T-helper 1 cell treated with Interleukin-12 subunit alpha and Interleukin-12 subunit beta and Interleukin-4 antibody, amounts not matched to agents 30 μg/mL and 1 μg/mL, for 36 hours (primary cell): ENCODE data around the gene CCL1.
A peak's percentile ranks its signal among the peaks of the same experiment; 100 is the strongest.

Source experiments
- H3K27ac Mint-ChIP-seq: one replicate; pipeline ENCODE4 v1.8.0; 2021; ENCODE audit warnings: mild to moderate bottlenecking, mixed read lengths
- H3K27me3 Mint-ChIP-seq: one replicate; pipeline ENCODE4 v1.8.0; 2021; ENCODE audit warnings: low read depth, mixed read lengths
- H3K36me3 Mint-ChIP-seq: one replicate; pipeline ENCODE4 v1.8.0; 2021; ENCODE audit warnings: low read depth, mixed read lengths
- H3K4me1 Mint-ChIP-seq: one replicate; pipeline ENCODE4 v1.8.0; 2021; ENCODE audit warnings: low read depth, mixed read lengths
- H3K4me3 Mint-ChIP-seq: one replicate; pipeline ENCODE4 v1.8.0; 2021; ENCODE audit warnings: mild to moderate bottlenecking, moderate library complexity, mixed read lengths
- H3K9me3 Mint-ChIP-seq: one replicate; pipeline ENCODE4 v1.8.0; 2021; ENCODE audit warnings: mixed read lengths

The CCL1 gene

DNA sequence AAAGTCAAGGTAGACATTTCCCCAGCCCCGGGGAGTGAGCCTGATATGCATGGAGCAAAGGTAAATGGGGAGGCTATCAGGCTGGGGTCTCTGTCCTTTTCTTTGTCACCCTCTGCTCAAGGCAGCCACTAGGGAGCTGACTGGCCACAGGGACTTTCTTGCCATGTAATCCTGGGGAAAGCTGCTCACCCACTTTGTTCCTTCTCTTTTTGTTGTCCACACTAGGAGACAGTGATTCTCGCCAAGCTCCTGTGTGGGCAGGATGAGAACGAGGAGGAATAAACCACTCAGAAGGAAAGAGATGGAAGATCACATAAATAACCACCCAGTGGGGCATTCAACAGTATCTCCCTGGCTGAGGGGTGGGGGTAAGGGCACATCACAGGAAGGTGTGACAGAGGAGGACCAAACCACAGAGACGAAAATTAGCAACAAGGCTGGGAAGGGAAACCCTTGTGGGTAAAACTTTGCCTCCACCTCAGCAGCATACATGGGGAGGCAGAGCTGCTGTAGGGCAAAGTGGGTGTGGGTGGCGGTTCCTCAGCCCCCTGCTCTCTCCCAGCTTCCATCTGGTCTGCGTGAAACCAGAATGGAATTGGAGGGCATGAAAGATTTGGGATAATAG is 26.2 kb upstream of the CCL1 start:
- peak overlapping the region; percentile 1 for H3K27ac Mint-ChIP-seq
- H3K4me1 Mint-ChIP-seq: peaks cover 49% of the 10 kb centered on the region
- H3K9me3 Mint-ChIP-seq: no peaks in the 10 kb centered on the region
- peaks cover 3% of the 10 kb centered on the region for H3K36me3 Mint-ChIP-seq
- H3K27me3 Mint-ChIP-seq: peaks cover 48% of the 10 kb centered on the region
- H3K4me3 Mint-ChIP-seq: peak overlapping the region; percentile 68

DNA sequence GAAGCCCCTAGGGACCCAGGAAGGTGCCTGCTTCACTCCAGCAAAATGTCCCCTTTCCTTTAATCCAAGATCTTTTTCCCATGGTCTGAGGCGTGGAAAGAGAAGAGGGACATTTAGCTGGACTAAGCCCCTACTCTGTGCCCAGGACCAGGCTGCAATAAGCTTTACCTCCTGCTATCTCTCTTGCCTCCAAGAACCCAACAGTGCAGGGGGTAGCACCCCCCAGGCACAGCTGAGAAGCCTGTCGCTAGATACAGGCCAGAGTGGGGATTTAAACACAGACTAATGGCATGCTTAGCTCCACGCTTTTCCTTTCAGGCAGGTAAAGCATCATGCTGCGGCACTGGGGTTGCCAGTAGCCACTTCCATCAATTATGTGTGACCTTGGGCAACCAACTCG is 24.5 kb upstream of the CCL1 start:
- peaks cover 43% of the 10 kb centered on the region for H3K27me3 Mint-ChIP-seq
- no peaks in the 10 kb centered on the region for H3K9me3 Mint-ChIP-seq
- H3K4me1 Mint-ChIP-seq: peaks cover 61% of the 10 kb centered on the region
- H3K27ac Mint-ChIP-seq: no peak overlapping the region
- H3K36me3 Mint-ChIP-seq: peaks cover 3% of the 10 kb centered on the region
- peak overlapping the region; percentile 38 for H3K4me3 Mint-ChIP-seq

DNA sequence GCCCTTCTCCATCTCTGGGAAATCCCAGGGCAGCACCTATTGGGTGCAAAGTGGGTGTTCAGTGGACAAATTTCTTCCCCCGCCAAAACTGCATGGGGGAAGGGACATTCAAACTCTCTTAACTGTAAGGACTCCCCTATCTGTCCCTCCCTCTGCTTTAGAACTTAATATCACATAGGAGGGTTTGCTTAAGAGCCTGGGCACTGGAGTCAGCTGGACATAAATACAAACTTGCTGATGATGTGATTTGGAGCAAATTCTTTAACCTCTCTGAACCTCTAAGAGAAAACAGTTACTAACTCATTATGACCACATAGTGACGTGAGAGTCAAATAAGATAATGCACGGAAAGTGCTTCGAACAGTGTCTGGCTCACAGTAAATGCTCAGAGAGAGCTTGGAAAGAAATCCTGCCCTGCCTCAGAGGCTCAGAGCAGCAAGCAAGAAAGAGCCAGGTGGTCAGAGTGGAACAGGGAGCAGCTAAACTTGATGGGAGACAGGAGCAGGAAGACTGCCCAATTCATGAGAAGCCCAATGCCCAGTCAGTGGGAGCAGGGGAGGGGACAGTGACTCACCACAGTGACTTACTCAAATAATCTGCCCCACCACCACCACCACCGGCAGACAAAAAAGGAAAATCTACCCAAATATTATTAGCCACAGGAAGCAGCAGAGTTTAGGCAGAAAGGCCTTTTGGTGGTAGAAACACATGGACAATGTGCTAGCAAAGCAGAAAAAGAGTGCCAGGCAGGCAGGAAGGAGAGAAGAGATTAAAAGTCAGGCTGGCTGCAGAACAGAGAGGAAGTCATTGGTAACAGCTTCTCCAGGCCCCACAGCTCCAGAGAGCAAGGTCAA is 23.9 kb upstream of the CCL1 start:
- peaks cover 65% of the 10 kb centered on the region for H3K4me1 Mint-ChIP-seq
- peaks cover 3% of the 10 kb centered on the region for H3K36me3 Mint-ChIP-seq
- H3K4me3 Mint-ChIP-seq: peak overlapping the region; percentile 38
- H3K9me3 Mint-ChIP-seq: no peaks in the 10 kb centered on the region
- peak overlapping the region; percentile 70 for H3K27ac Mint-ChIP-seq
- H3K27me3 Mint-ChIP-seq: peaks cover 36% of the 10 kb centered on the region

DNA sequence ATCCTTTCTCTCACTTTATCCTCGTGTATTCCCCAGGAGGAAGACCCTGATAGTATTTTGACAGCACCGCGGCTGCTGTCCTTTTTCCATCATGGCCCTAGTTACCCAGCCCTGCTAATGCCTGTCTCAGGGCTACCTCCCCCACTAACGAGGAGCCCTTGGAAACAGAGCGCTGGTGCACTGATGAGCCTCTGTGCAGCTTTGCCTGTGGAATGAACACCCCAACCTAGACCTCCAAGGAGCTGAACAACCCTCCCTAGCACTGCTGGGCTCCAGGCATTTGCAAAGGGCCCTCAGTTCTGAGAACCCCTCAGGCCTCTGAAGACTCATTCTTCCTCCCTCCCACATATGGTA is 23.3 kb upstream of the CCL1 start:
- peaks cover 3% of the 10 kb centered on the region for H3K36me3 Mint-ChIP-seq
- H3K27me3 Mint-ChIP-seq: peaks cover 36% of the 10 kb centered on the region
- H3K4me1 Mint-ChIP-seq: peaks cover 62% of the 10 kb centered on the region
- H3K9me3 Mint-ChIP-seq: no peaks in the 10 kb centered on the region
- H3K4me3 Mint-ChIP-seq: no peak overlapping the region
- H3K27ac Mint-ChIP-seq: peak overlapping the region; percentile 52

DNA sequence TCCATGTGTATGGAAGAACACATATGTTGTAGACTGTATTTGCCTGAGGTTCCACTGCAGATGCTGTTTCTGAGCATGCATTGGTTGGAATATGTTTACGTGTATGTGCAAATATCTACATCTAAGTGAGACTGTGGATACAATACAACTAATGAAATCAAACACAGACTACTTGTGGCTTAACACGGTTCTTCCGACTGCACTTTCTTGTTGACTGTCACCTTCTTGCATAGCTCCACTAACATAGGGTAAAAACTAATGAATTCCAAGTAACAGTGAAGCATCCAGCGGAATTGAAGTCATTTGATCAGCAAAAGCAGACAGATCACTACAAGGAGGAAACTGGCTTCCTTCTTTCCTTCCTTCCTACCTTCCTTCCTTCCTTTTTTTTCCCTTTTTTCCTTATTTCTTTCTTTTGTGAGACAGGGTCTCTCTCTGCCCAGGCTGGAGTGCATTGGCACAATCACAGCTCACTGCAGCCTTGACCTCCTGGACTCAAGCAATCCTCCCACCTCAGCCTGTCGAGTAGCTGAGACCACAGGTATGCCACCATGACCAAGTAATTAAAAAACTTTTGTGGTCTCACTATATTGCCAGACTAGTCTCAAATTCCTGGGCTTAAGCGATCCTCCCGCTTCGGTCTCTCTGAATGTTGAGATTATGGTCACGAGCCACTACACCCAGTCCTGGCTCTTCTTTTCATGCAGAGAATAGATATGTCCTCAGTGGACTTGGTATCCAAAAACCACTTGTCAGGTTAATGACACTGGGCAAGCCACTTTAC is 22.0 kb upstream of the CCL1 start:
- H3K9me3 Mint-ChIP-seq: no peaks in the 10 kb centered on the region
- peak overlapping the region; percentile 53 for H3K27ac Mint-ChIP-seq
- no peak overlapping the region for H3K4me3 Mint-ChIP-seq
- H3K4me1 Mint-ChIP-seq: peaks cover 66% of the 10 kb centered on the region
- H3K36me3 Mint-ChIP-seq: peaks cover 3% of the 10 kb centered on the region
- peaks cover 28% of the 10 kb centered on the region for H3K27me3 Mint-ChIP-seq

DNA sequence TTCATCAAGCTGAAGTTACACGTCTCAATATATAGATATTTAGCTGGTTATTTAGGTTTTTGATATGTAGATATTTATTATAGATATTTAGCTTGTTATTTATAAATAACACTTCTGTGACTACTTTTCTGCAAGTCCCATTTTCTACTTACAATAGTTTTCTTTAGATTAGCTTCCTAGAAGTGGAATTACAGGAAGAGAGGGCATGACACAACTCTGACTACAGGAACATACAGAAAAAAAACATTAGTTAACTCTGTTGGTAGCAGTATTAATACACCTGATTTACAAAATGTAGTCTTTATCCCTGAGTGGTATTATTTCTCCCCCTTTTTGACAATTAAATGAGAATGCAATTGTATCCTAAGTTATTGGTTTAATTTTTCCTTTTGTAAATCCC is 21.2 kb upstream of the CCL1 start:
- Mint-ChIP-seq H3K27me3 (peaks cover 24% of the 10 kb centered on the region), H3K9me3 (no peaks in the 10 kb centered on the region), H3K36me3 (peaks cover 3% of the 10 kb centered on the region), H3K4me1 (peaks cover 66% of the 10 kb centered on the region), H3K27ac (no peak overlapping the region), H3K4me3 (no peak overlapping the region)

DNA sequence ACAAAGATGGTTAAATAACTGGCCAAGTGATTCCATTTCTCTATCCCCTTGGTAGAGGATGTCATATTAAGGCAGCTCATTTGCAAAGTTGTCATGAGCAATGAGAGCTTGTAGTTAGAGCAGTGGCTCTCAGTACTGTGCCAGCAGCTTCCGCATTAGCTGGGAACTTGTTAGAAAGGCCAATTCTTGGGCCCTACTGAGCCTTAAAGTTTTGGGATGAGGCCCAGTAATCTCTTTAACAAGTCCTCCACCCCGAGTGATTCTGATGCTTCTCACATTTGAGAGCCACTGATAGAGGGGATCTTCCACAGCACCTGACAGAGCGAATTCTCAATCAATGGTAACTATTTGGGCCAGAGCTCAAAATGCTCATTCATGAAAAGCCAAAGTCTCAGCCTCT is 20.2 kb upstream of the CCL1 start:
- Mint-ChIP-seq H3K4me3 (no peak overlapping the region), H3K9me3 (no peaks in the 10 kb centered on the region), H3K4me1 (peaks cover 71% of the 10 kb centered on the region), H3K27ac (peak overlapping the region; percentile 72), H3K27me3 (peaks cover 24% of the 10 kb centered on the region), H3K36me3 (peaks cover 3% of the 10 kb centered on the region)

DNA sequence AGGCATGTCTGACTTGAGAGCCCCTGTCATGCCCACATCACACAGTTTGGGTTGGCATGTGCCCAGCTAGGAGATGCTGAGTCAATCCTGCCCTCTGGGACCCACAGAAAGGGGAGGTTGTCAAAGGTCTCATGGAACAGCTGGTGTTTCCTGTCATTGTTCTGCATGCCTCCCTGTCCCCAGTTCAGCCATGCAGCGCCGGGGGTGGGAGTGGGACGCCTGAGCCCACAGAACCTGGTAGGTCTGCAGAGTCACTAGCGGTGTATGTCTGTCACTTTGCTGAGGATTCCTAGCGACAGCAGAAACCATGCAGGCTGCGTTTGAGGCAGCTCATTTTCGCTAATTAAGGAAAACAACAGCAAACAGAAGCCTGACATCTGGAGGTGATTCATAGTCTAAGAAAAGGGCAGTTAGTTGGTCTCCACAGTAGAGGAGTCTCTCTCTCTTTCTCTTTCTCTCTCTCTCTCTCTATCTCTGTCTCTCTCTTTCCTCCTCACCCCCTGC is 19.6 kb upstream of the CCL1 start:
- Mint-ChIP-seq H3K4me1 (peaks cover 70% of the 10 kb centered on the region), H3K9me3 (no peaks in the 10 kb centered on the region), H3K36me3 (peaks cover 3% of the 10 kb centered on the region), H3K27ac (peak overlapping the region; percentile 72), H3K4me3 (no peak overlapping the region), H3K27me3 (peaks cover 24% of the 10 kb centered on the region)

DNA sequence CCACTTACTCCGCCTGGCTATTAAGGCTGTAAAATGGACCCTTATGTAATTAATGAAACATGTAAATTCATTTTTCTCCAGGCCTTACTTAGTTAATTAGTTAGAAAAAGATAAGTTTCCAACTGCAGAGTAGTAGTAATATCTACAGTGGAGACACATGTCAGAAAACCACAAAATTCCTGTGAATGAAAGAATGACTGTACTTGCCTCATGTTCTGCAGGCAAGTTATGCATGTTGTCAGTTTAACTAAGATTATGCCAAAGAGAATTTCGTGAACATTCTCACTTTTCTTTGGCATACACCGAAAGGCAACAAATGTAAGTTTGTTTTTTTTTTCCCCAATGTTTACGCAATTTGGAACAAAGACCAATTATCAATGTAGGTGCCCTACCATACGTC is 16.8 kb upstream of the CCL1 start:
- peak overlapping the region; percentile 47 for H3K4me3 Mint-ChIP-seq
- H3K4me1 Mint-ChIP-seq: peaks cover 66% of the 10 kb centered on the region
- peak overlapping the region; percentile 31 for H3K27ac Mint-ChIP-seq

DNA sequence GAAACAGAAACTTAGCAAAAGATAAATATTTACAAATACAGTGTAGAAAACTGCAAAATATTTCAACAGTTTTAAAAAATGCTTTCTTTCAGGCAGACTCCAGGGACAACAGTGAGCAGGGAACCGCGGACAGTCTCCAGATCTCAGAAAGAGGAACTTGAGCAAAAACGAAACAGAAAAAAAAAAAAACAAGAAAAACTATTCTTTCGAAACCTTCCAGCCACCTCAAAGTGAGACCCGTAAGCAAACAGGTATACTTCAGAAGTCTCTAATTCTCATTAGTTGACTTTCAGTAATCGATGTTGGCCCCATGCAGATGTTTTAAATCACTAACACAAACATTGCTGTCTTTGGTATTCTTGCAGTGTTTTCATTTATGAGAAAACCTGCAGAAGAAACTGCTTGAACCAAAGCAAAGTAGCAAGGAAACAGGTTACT is 15.7 kb upstream of the CCL1 start:
- Mint-ChIP-seq H3K27ac (peak overlapping the region; percentile 77), H3K4me3 (peak overlapping the region; percentile 70), H3K27me3 (peaks cover 11% of the 10 kb centered on the region), H3K4me1 (peaks cover 58% of the 10 kb centered on the region), H3K36me3 (no peaks in the 10 kb centered on the region), H3K9me3 (no peaks in the 10 kb centered on the region)

More for the DNA sequence above, 16.8 kb upstream of the CCL1 start:
- Mint-ChIP-seq H3K27me3 (peaks cover 8% of the 10 kb centered on the region), H3K36me3 (no peaks in the 10 kb centered on the region), H3K9me3 (no peaks in the 10 kb centered on the region)

DNA sequence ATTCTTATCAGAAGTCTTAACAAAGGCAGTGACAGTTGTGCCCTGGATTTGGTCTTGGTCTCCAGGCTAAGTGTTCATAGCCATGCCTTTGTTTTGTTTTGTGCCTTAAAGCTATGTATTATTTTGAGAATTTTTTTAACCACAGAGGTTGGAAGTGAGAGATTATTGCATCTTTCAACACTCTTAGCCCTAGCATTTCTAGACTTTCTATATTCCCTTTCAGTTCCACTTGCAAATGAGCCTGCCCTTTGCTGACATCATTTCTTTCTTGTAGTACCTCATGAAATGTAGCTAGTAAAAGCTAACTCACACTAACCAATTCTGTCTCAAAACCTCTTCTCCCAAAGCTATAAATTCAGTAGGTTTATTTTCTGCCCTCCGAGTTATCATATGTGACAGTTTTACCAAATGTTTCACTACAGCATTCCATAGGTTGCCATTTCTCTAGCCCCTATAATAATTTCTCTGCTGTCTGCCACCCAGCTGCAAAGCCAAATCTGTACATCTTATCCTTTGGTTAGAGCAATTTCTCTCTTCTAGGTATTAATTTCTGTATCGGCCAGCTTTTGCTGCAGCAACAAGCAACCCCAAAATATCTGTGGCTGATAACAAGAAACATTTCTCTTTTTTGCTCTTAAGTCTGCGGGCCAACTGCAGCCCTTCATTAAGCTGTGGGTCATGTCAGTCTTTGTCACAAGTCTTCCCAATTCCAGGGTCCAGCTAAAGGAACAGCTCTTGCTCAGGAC is 14.2 kb upstream of the CCL1 start:
- Mint-ChIP-seq H3K4me1 (peaks cover 49% of the 10 kb centered on the region), H3K9me3 (no peaks in the 10 kb centered on the region), H3K27ac (peak overlapping the region; percentile 17), H3K36me3 (no peaks in the 10 kb centered on the region), H3K4me3 (no peak overlapping the region), H3K27me3 (peaks cover 24% of the 10 kb centered on the region)

DNA sequence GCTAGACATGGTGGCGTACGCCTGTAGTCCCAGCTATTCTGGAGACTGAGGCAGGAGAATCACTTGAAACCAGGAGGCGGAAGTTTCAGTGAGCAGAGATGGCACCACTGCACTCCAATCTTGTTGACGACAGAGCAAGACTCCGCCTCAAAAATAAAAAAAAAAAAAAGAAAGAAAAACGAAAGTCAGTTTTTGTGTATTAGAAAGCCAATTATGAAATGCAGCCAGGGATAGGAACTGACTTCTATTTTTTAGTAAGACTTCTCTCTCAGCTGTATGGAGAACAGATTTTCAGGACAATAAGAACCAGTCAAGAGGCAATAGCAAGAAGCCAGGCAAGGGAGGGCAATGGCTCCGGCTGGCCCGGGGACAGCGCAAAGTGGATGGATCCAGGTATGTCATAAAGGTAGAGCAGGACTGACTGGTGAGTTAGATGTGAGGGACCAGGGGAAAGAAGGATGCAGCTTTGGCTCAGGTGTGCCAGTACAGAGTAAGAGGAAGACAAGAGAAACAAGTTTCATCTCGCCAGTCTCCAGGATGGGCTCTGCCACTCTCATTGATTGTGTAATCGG is 12.5 kb upstream of the CCL1 start:
- Mint-ChIP-seq H3K27ac (no peak overlapping the region), H3K9me3 (no peaks in the 10 kb centered on the region), H3K36me3 (no peaks in the 10 kb centered on the region), H3K4me1 (peaks cover 53% of the 10 kb centered on the region), H3K4me3 (no peak overlapping the region), H3K27me3 (peaks cover 24% of the 10 kb centered on the region)

DNA sequence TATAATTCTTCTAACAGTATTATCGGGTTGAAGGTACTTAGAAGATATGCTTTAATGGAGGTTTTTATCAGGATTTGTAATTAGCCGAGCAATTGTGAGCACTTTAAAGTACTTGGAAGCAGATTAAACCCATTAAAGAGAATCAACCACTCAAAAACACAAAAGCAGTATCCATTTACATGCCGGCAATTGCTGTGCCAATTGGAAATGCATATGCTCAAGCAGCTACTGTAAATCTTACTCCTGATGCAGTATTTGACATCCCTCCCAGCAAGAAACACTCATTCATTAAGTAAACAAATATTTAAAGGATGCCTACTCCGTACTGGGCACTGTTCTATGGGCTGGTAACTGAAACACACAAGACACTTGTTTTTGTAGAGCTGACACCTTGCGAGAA is 11.4 kb upstream of the CCL1 start:
- peaks cover 24% of the 10 kb centered on the region for H3K27me3 Mint-ChIP-seq
- no peak overlapping the region for H3K4me3 Mint-ChIP-seq
- peaks cover 52% of the 10 kb centered on the region for H3K4me1 Mint-ChIP-seq
- H3K9me3 Mint-ChIP-seq: no peaks in the 10 kb centered on the region
- H3K27ac Mint-ChIP-seq: no peak overlapping the region
- no peaks in the 10 kb centered on the region for H3K36me3 Mint-ChIP-seq
